ENCODE results near the gene PCBD1.

Gene PCBD1

DNA sequence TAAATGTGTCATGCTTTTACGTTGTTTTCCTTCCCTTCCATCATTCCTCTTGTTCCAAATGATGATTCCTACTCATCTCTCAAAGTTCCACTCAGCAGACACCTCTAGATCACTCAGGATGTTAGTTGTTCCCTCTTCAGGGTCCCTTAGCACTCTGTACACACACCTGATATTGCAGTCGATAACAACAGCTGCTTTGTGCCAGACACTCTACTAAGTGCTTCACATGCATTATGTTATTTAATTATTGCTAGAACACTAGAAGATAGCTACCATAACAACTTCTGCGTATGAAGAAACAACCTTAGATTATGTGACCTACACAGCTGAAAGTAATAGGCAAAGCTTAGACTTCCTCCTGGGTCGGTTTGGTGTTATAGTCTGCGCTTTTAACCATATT, 29.6 kb downstream of the PCBD1 start:
- DNase-seq (ENCODE audit: insufficient read length, low spot score) (no peak), FAIRE-seq (no peak)
- TF ChIP-seq, protein P1, sequence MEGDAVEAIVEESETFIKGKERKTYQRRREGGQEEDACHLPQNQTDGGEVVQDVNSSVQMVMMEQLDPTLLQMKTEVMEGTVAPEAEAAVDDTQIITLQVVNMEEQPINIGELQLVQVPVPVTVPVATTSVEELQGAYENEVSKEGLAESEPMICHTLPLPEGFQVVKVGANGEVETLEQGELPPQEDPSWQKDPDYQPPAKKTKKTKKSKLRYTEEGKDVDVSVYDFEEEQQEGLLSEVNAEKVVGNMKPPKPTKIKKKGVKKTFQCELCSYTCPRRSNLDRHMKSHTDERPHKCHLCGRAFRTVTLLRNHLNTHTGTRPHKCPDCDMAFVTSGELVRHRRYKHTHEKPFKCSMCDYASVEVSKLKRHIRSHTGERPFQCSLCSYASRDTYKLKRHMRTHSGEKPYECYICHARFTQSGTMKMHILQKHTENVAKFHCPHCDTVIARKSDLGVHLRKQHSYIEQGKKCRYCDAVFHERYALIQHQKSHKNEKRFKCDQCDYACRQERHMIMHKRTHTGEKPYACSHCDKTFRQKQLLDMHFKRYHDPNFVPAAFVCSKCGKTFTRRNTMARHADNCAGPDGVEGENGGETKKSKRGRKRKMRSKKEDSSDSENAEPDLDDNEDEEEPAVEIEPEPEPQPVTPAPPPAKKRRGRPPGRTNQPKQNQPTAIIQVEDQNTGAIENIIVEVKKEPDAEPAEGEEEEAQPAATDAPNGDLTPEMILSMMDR (IDR thresholded peaks at IDR 0.05; ENCODE audit: insufficient read depth, missing control alignments) = no peak

DNA sequence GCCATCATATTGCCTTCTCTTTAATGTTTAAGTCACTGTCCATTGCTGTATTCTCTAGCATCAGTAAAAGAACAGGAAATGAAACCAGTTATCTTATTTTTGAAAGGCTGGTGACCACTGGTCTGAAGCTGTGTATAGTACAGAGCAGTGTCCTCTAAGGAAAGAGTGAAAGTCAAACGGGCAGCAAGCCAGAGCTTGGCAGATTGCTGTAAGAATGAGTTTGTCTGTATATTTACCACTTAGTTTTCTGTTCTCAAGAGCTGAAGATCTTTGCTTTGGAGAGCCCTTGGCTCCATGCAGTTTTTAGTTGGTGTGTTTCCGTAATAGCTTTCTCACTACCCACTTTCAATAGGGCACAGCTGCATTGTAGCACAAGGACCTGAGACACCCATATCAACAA, 31.9 kb downstream of the PCBD1 start:
- no peak for FAIRE-seq
- TF ChIP-seq, protein P1 (IDR thresholded peaks at IDR 0.05; ENCODE audit: insufficient read depth, missing control alignments) = no peak

DNA sequence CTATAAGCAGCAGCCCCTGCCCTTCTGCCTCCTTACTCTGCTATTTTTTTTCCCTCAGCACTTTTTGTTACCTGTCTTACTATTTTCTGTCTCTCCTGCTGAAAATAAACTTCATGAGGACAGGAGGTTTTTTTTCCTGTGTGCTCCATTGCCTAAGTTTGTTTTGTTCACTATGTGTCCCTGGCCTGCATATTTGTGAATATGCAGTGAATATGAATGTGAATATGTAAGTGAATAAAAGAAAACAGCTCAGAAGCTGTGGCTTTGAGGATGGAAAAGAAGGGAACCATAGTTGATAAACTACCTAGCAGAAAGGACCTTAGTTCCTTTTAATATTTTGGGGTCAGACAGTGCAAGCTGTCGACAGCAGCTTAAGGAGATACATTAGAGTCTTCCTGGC, 34.9 kb downstream of the PCBD1 start:
- TF ChIP-seq, protein P1 (IDR thresholded peaks at IDR 0.05; ENCODE audit: insufficient read depth, missing control alignments) = no peak
- no peak for FAIRE-seq
- DNase-seq (ENCODE audit: insufficient read length, low spot score) = no peak

More for the DNA sequence above, 31.9 kb downstream of the PCBD1 start:
- DNase-seq (ENCODE audit: insufficient read length, low spot score) = no peak

DNA sequence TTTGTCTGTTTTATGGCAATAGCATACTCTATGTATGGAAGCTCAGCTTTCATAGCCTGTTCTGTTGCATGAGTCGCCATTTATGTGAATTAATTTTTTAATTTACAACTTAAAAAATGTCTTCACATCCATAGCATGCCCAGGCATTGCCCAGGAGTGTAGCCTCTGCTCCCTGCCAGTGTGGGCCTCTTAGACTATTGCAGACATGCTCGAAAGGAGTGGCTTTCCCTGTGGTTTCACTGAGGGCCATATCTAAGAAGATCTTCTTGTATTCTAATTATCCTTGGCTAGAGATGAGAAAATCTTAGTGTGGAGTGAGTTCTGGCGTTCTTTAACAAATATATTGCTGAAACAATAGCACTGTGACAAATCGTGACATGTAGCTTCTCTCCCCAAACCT, 35.3 kb downstream of the PCBD1 start:
- TF ChIP-seq, protein P1 (IDR thresholded peaks at IDR 0.05; ENCODE audit: insufficient read depth, missing control alignments) = no peak
- FAIRE-seq = no peak
- no peak for DNase-seq (ENCODE audit: insufficient read length, low spot score)

DNA sequence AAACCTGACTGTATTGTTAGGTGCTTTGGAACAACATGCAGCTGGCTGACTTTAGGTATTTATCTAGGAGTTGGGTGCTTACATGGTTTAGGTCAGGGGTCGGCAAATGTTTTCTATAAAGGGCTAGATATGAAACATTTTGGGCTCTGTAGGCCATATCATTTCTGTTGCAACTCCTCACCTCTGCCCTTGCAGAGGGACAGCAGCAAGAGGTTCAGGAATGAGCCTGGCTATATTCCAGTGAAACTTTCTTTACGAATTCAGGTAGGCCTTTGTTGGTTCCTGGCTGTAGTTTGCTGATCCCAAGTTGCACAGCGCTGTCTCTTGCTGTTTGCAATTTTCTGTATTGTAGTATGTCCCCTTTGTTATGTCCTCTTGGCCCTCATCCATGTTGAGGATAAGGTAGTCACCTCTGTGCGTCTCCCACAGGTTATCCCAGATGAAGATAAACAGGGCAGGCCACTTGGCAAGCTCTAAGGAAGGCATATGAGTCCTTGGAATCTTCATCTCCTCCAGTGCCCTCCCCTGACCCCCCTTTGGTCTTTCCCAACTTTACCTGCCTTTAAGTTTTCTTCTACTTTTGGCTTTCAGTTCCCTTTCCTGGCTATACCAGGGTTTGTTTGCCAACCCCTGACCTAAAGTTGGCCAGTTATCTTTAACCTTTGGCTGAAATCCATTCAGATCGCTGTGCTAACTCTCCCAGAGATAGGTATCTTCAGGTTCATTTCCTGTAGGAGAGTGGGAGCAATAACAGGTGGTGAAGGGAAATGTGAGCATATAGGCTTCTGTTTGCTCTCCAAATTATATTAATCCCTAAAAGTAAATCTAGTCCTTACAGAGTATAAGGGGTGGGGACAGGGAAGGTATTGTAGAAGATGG, 36.5 kb downstream of the PCBD1 start:
- FAIRE-seq = no peak

DNA sequence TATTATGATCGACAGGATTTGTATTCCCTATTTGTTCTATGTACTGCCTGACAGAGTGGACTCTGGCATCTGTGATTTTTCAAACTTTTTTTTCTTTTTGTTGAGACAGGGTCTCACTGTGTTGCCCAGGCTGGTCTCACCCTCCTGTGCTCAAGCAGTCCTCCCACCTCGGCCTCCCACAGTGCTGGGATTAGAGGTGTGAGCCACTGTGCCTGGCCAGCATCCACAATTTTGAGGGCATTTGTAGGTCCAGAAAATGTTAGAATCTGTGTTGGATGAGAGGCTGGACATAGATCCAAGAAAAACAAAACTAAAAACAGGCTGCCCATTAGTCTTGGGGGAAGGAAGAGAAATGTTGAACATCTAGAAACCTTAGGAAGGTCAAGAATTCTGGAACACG, 38.3 kb downstream of the PCBD1 start:
- DNase-seq (ENCODE audit: insufficient read length, low spot score) (no peak), FAIRE-seq (no peak)
- TF ChIP-seq, protein P1 (IDR thresholded peaks at IDR 0.05; ENCODE audit: insufficient read depth, missing control alignments) = no peak

More for the DNA sequence above, 36.5 kb downstream of the PCBD1 start:
- DNase-seq (ENCODE audit: insufficient read length, low spot score) = no peak
- TF ChIP-seq, protein P1 (IDR thresholded peaks at IDR 0.05; ENCODE audit: insufficient read depth, missing control alignments) = no peak

DNA sequence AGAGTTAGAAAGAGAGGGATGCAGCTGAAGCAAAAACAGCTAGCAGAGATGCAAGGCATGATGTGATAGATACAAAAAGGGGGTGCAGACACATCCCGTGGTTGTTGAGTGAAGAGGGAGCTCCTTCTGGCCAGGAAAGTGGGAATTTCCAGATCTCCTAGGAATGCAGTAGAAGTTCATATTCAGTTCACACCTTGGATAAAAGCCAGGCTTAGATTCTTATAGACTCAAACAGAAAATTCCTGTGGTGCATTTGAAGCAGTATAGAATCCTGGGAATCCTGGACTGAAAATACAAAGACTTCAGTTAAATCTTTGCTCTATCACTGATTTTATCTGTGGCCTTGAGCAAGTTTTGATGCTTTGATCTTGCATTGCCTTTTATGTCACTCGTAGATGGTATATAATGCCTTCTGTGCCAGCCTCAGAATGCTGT, 38.8 kb downstream of the PCBD1 start:
- TF ChIP-seq, protein P1 (IDR thresholded peaks at IDR 0.05; ENCODE audit: insufficient read depth, missing control alignments) = no peak
- DNase-seq (ENCODE audit: insufficient read length, low spot score) = no peak
- FAIRE-seq = no peak

Measured in D721Med (cell line).